ENCODE measurements around the gene C11orf54.
A peak's percentile ranks its signal among the peaks of the same experiment; 100 is the strongest.
"Not testable (repeated sequence)": the region's sequence is repeated elsewhere in the genome, so short reads cannot be mapped to it uniquely, and the experiment has no call there.

C11orf54 gene

DNA sequence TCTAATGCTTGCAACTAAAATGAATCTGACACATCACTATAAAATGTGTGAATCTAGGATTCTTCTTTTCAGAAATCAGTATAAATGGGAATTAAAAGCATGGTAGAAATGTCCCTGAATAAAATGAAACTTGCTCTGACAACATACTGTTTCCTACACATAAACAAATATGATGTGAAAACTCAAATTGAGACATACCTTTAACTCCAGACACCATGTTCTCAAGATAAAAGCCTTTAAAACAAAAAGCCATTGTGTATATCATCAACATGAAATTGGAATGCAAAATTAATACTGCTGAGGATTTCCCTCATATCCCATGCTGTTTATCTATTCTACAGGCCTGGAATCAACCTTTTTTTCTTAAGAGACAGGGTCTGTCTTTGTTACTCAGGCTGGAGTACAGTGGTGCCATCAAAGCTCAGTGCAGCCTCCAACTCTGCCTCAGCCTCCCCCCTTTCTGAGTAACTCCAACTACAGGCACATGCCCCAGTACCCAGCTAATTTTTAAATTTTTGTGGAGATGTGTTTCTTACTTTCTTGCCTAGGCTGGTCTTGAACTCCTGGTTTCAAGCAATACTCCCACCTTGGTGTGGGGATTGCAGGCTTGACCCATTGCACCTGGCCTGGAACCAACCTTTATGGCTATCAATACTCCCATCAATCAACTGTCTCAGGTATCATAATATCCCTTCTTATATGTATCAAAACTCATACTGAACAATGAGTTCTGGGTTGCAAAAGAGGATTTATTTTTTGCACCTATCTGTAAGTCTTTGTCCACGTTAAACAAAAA, 6.8 kb upstream of the C11orf54 start:
- DNase-seq (ENCODE audit: low read depth in 2 of 2) = no peak

DNA sequence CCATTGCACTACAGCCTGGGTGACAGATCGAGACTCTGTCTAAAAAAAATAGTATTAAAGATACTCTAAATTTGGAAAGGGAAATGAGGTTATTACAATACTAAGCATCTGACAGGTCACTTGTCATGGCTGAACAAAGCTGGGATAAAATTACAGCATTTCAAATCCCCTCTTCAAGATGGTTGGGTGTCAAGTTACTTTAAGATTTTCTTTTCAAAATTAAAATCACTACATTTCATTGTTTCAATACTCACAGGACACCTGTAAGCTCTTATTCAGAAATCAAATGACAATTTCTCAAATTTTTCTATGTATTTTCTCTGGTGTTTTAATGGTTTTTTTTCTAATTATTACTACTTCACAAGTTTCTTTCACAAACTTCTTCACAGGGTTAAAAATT, 5.8 kb upstream of the C11orf54 start:
- no peak for DNase-seq (ENCODE audit: low read depth in 2 of 2)

DNA sequence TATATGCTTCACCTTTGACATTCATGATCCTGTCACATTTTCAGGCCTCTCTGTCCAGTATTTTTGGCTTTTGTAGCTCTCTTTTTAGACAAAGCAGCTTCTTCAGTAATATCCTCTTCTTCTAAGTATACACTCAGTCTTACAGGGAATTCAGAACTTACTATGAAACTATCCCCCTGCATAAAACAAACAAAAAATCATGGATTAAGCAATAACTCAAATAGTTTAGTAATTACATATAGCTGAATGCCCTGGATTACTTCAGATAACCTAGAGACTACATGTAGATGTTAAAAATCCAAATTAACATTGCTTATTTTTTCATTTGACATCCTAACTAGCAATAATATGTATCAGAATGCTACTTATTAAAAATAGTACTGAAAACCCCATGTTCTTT, 5.3 kb upstream of the C11orf54 start:
- no peak for DNase-seq (ENCODE audit: low read depth in 2 of 2)

DNA sequence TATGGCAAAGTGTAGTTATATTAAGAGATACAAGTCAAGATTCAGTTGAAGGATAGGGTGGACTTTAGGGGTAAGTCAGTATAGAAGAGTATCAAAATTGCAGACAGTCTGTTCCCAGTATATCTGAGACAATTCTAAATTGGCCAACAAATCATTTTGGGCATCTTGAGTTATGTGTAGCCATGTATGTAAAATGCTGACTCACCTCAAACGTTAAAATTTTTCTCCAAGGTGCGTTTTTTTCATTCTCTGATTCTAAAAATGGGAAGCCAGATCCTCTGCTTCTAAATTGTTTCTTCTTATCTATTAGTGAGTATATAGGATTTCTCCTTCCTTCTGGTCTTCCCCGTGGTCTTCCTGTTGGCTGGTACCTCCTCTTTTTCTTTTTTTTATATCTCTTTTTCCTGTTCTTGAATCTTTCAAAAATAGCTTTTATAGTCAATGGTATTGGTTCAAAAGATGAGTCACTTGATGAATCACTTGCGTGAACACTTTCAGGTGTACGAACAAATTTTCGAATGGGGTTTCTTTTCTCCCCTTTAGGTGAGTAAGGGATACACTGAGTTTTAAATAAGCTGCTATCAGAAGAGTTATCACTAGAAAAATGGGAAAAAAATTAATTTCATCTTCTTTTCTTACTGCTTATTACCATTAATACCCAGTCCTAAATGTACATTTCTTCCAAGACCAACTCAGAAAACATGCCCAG, 3.4 kb upstream of the C11orf54 start:
- DNase-seq (ENCODE audit: low read depth in 2 of 2) = no peak

DNA sequence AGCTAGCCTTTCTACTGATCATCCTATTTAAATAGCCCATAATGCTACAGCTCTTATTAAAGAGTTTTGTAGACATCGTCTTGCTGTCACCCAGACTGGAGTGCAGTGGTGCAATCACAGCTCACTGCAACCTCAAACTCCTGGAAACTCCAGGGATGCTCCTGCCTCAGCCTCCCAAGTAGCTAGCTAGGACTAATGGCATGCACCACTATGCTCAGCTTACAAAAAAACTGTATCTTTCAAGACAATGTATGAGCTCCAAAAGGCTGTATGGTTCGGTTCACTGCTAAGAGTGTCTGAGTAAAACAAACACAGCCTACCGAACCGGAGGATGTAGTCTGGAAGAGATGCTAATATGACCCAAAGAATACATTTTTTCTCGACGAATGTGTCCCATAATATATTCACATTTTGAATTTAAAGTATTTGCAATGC, 2.8 kb upstream of the C11orf54 start:
- no peak for DNase-seq (ENCODE audit: low read depth in 2 of 2)

DNA sequence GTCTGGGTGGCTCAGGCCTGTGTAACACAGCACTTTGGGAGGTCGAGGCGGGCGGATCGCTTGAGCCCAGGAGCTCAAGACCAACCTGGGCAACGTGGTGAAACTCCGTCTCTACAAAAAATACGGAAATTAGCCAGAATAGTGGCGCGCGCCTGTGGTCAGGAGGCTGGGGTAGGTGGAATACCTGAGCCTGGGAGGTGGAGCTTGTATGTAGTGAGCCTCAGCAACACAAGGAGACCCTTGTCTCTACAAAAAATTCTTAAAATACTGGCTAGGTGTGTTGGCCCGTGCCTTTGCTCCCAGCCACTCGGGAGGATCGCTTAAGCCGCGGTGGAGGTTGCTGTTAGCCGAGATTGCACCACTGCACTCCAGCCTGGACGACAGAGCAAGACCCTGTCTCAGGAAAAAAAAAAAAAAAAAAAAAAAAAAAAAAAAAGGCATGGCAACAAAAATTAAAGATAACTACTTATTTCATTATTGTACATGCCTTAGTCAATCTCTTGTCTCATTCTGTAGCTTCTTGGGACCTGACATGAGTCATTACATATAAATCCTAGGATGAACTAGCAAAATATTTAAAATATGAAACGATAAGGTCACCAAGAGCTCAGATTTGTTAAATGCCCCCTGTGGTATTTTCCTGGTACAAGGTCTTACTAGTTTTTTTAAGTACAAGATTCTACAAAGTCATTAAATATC, 1.3 kb upstream of the C11orf54 start:
- DNase-seq (ENCODE audit: low read depth in 2 of 2) = peak; percentile 20 to 29

DNA sequence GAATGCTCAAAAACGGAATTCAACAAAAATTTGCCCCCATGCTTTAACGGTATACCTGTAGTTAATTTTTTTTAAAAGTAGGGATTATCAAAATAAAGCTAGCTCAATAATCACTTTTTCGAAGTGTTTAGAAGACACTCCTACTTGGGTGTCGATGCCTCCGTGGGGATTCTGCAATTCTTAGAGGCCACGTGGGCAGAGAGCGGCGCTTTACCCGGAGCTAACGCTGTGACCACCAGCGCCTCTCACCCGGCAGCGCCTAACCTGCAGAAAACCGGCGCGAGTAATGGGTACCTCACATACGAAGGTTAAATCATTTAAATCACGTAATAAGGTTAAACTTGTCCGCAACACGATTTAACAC, 760 bp upstream of the C11orf54 start:
- peak; percentile 50 to 55 for DNase-seq (ENCODE audit: low read depth in 2 of 2)

DNA sequence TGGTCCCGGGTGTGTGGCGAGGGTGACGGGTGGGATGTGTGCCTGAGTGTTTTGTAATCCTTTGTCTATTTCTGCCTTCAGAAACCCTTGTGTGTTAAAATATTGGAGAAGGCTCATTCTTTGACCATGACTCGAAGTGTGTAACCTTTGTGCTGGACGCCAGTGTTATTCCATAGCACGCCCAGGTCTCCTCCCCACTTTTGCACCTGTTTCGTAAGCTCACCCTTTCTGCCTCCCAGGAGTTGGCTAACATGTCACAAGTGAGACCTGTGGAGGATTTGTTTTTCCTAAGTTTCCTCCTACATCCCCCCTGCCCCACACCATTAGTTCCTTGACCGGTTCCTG, 382 bp downstream of the C11orf54 start:
- DNase-seq (ENCODE audit: low read depth in 2 of 2) = no peak

DNA sequence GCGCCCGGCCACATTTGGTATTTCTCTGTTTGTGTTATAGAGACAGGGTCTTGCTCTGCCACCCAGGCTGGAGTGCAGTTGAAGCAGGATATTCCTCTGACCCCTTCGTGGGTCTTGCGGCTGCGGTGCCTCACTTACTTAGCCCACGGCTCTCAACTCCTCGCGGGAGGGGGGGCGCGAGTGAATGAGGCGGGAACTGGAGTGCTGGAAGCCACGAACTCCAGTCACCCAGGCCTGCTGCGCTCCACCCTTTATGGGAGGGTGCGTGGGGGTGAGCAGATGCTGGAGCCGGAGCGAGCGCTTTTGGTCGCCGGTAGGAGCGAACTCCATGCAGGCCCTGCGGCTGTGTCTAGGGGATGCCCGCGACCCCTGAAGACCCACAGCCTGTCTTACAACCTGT, 1.8 kb downstream of the C11orf54 start:
- DNase-seq (ENCODE audit: low read depth in 2 of 2) = no peak

DNA sequence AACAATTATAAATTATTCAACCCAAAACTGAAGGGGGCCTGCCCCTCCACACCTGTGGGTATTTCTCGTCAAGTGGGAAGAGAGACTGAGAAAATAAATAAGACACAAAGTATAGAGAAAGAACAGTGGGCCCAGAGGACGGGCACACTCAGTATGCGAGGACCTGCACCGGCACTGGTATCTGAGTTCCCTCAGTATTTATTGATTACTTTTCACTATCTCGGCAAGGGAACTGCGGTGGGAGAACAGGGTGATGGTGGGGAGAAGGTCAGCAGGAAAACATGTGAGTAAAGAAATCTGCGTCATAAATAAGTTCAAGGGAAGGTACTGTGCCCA, 3.2 kb downstream of the C11orf54 start:
- DNase-seq (ENCODE audit: low read depth in 2 of 2) = no peak

DNA sequence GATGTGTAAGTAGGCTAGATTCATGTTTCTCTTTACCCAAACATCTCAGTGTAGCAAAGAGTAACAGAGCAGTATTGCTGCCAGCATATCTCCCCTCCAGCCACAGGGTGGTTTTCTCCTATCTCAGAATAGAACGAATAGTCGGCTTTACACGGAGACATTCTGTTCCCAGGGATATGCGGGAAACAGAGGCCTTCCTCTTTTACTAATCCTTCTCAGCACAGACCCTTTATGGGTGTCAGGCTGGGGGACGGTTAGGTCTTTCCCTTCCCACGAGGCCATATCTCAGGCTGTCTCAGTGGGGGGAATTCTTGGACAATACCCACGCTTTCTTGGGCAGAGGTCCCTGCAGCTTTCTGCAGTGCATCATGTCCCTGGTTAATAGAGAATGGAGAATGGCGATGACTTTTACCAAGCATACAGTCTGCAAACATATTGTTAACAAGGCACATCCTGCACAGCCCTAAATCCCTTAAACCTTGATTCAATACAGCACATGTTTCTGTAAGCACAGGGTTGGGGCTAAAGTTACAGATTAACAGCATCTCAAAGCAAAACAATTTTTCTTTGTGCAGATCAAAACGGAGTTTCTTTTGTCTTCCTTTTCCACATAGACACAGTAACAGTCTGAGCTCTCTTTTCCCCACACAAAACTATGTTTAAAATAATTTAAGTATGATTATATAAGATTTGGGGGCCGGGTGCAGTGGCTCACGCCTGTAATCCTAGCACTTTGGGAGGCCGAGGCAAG, 3.7 kb downstream of the C11orf54 start:
- not testable (repeated sequence) for DNase-seq (ENCODE audit: low read depth in 2 of 2)

DNA sequence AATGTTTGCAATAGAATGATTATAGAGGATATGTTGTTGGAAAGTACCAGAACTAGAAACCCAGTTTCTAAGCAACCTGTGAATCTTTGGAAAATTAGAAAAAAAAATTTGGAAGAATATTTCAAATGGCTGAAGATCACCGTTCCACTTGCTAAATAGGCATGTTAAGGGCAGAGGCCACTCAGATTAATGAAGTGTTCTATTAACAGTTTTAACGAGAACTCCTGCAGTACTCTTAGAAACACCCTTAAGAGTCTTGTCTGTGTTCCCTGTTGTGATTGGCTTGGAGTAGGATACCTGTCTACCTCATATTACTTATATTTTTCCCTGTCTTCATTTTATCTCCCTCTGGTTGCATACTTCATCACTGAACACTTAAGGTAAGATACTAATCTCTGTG, 4.6 kb downstream of the C11orf54 start:
- no peak for DNase-seq (ENCODE audit: low read depth in 2 of 2)

DNA sequence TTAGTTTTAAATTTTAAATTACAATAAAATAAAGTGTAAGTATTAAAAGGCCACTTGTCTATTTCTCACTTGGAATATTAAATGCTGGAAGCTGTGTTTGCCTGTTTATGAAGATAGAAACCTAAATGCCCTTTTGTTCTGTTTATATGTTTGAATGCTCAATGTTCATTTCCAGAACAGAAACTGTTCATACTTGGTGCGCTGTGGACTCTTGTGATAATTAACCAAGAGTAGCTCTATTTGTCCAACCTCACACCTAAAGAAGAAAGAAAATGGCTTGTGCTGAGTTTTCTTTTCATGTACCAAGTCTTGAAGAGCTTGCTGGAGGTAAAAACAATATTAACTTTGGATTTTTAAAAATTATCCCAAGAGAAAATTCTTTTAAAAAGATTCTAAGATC, 5.7 kb downstream of the C11orf54 start:
- no peak for DNase-seq (ENCODE audit: low read depth in 2 of 2)

DNA sequence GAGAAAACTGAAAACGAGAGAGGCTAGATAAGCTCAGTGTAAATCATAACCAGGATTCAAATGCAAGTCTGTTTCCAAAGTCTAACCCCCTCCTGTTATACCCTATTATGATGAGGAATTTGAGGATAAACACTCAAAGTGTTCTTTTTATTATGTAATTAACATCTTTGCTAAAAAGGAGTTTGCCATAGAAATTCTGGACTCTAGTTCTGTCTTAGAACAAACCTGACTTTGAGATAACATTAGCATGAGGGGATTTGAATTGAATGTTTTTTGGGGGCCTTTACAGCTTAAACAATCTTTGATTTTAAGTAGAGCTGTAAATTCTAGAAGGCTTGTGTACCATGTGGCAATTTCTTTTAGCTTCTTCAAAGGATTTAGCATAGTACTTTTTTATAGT, 9.5 kb downstream of the C11orf54 start:
- no peak for DNase-seq (ENCODE audit: low read depth in 2 of 2)

DNA sequence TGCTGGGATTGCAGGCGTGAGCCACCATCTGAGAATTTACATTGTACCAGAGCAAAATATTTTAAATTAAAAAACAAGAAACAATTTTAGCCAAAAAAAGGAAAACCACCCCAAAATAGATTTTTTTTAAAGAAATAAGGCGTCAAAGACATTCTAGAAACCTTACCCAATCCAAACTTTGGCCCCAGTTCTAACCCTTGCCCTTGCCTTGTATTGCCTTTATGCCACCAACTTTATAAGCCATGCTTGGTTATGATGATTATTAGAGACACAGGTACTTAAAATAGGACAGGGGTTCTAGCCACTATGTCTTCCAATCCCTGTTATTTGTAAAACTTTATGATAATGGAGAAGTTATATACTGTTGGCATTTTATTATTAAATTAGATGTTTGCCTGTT, 11.8 kb downstream of the C11orf54 start:
- no peak for DNase-seq (ENCODE audit: low read depth in 2 of 2)

DNA sequence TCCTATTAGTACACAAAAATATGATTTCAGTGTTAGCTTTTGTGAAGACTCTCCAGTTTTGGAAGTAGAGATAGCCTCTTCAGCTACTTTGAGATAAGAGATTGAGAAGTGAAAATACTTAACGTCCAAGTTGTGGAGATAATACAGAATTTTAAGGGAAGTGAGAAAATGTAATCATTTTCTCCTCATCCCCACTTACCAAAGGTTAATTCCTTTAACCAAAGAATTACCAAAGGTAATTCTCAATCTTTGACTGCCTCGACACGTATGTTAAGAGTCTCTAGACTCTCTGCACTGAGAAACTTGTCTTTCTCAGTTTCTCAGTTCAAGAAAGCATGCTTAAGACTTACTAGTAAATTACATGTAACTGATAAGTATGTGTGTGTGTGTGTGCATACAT, 15.3 kb downstream of the C11orf54 start:
- no peak for DNase-seq (ENCODE audit: low read depth in 2 of 2)

DNA sequence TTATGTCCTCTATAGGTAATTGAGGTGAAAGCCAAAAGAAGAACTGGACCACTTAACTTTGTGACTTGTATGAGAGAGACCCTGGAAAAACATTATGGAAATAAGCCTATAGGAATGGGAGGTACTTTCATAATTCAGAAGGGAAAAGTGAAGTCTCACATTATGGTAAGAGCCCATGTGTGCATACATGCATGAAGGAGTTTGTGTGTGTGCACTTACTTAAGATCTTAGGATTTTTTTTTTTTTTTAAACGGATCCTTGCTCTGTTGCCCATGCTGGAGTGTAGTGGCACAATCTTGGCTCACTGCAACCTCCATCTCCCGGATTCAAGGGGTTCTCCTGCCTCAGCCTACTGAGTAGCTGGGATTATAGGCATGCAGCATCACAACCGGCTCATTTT, 15.8 kb downstream of the C11orf54 start:
- no peak for DNase-seq (ENCODE audit: low read depth in 2 of 2)

DNA sequence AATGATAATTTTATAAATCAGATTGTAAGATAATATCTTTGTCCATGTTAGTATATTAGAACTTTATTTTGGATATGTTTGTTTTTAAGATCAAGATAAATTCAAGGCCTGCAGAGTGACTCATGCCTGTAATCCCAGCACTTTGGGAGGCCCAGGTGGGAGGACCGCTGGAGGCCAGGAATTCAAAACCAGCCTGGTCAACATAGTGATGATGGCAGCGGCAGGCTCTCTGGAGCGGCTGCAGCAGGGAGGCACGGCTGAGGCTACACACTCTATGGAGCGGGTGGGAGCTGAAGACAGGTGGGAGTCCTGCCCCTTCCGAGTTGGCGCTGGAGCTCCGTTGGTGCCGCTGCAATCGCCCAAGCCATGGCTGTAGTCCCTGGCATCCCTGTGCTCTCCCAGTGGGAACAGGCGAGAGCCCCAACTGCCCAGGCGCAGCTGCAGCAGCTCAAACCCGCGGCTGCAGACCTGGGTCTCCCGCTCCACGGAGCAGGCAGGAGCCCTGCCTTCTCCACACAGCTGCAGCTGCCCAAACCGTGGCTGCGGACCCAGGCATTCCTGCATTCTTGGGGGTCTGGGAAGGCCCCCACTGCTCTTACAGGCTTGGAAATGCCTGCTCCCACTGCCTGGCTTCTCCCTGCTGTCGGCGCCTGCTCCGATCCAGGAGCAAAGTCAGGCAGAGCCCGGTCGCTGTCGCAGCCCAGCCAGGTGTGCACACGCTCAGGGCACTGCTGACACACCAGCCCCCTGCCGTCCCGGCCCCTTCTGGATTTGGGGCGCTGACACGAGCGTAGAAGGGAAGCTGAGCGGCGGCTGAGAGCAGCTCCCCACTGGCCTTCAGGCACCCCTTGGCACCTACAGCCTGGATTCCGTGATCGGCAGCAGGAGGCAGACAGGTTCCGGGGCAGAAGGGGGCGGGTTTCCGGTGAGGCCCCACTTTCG, 16.7 kb downstream of the C11orf54 start:
- no peak for DNase-seq (ENCODE audit: low read depth in 2 of 2)

DNA sequence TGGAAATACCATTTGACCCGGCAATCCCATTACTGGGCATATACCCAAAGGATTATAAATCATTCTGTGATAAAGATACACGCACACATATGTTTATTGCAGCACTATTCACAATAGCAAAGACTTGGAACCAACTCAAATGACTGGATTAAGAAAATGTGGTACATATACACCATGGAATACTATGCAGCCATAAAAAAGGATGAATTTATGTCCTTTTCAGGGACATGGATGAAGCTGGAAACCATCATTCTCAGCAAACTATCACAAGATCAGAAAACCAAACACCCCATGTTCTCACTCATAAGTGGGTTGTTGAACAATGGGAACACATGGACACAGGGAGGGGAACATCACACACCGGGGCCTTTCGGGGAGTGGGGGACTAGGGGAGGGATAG, 17.7 kb downstream of the C11orf54 start:
- not testable (repeated sequence) for DNase-seq (ENCODE audit: low read depth in 2 of 2)

DNA sequence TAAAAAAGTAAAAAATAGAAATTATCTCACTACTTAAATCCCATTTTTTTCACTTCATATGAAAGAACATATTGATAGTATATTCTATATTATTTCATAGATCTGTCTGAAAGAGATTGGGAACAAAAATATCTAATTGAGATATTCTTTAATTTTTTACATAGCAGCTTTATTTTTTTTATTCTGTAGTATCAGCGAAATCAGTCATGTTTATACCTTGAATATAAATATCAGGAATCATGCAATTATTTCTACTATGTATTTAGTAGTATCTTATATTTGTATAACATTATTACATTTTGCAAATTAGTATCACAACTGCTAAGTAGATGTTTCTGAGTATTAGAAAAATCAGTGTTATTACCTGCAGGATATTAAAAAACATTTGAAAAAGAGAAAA, 20.4 kb downstream of the C11orf54 start:
- no peak for DNase-seq (ENCODE audit: low read depth in 2 of 2)

DNA sequence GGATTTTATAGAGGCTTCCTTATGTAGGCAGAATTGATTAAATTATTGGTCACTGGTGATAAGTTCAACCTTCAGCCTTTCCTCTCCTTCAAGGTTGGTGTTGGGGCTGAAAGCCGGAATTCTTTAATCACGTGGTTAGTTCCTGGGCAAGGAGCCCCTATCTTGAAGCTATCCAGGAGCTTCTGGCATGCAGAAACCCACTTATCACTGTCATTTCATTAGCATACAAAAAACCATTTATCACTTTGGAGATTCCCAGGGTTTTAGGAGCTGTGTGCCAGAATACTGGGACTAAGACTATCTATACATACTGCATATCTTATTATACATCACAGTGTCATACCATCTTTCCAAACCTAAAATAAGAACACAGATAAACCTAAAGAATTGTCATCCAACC, 24.1 kb downstream of the C11orf54 start:
- DNase-seq (ENCODE audit: low read depth in 2 of 2) = no peak
